ENCODE measurements around the gene SMOC1.

SMOC1 gene

DNA sequence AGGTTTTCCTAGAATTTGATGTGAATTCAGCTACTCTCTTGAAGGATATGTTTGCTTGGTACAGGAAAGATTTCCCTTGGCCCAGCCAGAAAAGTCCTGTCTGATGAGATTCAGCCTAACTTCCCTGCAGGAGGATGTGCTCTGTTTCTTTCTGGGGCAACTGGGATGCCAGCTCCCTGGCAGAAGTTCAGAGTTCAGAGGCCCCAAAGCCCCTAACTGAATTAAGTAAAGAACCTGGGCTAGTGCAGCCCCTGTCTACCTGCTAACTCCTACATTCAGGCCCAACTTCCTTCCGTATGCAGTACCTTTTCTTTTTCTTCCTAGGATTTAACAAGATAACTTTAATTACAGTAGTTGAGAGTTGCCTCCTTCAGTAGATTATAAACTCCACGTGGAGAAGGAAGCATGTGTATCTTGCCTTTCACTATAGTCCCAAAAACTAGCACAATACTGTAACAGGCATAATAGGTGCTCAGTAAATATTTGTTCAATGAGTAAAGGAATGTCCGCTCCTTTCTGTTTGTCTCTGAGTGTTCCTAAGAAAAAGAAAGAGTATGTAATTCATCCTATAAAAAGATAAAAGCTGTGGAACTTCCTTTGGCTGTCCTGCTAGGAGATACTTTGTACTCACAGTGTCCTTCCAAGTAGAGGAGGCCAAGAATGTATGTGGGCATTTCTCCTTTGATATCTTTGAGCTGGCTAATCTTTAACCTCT is 168.5 kb downstream of the SMOC1 start:
- DNase-seq: no peak

GRCh38 chr14:70048313-70048654 is 169.1 kb downstream of the SMOC1 start:
- no peak for DNase-seq

GRCh38 chr14:70049605-70050004 is 170.4 kb downstream of the SMOC1 start:
- DNase-seq: no peak

GRCh38 chr14:70050136-70050535 is 170.9 kb downstream of the SMOC1 start:
- no peak for DNase-seq

DNA sequence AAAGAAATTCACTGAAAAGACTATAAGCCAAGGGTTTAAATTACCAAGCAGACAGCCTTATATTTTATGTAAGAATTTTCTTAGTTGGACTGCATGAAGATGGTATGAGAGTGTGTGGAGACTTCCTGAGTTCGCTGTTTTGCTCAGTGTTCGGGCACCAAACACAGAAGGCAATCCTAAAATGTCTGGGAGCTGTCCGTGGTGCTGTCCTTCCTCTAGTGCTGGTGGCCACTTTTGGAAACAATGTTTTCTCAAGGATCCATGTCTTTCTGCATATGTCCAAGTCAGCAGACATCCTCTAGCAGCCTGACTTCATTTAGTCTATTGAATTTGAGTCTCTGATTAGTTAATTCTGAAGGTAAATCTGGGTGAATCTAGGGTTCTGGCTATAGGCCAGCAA is 173.8 kb downstream of the SMOC1 start:
- DNase-seq: no peak

DNA sequence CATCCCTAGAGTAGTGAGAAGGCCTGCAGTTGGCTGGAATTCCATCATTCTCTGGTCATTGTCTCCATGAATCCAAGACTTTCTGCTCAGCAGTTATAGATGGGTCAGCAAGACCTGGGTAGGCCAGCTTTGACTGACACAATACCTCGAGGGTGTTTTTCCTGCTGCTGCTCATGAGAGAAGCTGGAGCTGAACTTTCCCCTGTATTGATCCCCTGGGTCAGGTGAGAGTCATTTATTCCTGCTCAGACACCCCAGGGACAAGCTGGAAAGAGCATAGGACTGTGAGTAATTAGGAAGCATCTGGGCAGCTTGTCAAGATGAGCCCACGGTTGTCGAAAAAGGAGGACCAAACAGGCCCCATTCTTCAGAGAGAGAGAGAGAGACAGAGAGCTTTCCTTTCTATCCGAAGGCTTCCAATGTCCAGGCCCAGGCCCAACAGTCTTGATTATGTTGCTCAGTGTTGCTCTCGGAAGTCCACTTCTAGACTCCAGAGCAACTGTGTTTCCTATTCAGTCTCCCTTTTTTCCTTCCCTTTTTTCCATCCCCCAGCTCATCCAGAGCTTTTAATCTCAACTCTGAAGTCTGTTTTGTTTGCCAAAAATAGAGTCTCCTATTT is 178.4 kb downstream of the SMOC1 start:
- DNase-seq: no peak

GRCh38 chr14:70059545-70059944 is 180.3 kb downstream of the SMOC1 start:
- no peak for DNase-seq

DNA sequence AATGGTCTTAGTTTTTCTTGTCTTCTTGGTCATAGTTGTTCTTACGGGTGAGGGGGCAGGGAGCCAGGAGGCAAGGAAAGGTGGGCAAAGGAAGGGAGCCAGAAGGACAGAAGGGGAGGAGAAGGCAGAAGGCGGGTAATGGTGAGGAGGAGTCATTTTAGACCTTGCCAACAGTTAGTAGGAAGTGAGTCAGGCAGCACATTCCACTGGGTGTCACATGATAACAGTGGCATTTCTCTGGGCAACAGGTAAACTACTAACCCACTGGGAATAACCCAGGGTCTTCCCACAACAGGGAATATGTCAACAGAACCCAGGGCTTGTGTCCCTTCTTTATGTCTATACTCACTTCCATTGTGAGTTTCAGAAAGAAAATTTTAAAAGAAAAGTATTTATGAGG is 181.9 kb downstream of the SMOC1 start:
- no peak for DNase-seq

DNA sequence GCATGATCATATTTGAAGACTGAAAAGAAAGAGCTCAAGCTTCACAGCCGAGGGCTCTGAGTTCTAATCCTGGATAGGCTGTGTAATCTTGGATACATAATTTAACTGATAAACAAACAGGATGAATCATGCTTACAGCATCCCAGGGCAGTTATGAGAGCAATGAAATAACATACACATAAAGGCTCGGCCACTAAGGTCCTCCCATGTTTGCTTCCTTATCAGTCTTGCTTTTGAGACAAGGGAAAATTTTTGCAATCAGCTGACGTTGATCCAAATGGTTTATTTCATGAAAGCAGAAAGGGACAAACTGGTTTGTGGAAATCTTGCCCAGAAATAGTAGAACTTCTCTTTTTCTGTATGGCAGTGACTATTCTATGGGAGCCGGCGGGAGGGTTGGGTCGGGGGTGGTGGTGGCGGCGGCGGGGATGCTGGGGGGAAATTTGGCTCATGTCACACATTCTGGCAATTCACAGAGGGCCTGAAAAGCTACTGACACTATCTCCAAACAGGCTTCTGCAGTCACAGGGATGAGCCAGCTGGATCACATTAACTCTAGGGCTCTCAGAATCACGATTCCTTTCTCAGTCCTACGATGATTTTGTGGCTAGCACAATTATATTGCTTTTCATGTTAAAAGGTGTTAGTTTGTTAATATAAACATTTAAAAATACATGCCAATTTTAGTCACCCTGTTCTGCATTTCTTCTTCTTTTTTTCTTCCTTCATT is 185.1 kb downstream of the SMOC1 start:
- DNase-seq: no peak

DNA sequence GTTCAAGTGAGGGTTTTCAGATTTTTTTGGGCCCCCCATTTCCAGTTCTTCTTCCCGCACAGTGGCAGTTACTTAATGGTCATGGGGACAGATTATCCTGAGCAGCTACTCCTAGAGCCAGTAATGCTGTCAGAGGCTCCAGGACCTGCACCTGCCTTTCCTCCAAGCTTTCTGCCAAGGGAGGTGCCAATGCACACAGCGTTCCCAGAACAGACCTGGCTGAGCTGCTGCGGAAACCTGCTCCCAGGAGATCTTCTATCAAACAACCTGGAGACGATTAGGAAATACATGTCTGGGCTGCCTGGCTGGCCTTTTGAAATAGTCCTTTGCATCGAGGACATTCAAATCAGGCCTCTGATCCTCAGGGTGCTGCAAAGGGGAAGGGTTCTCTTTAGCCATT is 188.6 kb downstream of the SMOC1 start:
- no peak for DNase-seq

DNA sequence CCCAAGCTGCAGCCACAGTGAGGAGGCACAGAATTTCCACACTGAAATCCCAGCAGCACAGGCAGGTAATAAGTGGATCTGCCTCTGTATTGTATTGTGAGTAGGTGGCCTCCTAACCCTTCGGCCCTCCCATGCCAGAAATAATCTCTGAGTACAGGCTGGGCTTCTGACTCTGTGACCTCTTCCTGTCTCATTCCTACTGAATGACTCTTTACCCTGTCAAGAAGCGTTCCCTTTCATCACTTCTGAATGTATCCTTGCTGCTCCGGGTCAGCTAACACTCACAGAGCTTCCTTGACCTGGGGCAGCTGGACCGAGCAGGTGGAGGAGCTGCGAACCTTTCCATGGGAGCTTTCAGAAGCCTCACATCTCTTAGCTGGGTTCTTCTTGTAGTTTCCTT is 190.0 kb downstream of the SMOC1 start:
- no peak for DNase-seq

DNA sequence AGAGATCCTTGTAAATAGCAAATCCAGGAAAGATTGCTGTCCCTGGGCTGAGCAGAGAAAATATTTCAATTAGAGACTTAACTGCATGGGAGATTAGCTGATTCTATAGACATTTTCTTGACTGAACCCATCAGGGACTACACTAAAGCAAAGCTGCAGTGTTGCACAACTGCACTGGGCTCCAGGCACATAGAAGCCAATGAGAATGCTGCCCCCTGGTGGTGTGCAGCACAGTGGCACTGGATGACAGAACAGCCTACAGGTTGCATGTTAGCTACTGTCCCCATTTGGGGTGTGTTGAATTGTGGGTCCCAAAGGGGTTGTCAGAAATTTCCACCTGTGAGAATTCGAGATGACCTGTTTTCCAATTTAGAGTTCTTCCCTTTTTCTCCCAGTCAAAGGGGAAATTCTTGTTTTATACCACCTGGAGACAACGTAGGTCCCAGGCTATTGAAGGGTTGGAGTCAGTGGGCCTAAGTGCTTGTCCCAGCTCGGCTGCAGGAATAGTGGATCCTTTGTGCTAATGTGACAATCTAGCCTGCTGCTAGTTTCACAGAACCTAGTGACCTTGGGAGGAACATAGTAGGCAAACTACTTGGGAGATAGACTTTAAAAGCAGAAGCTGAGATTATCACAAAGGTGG is 194.8 kb downstream of the SMOC1 start:
- DNase-seq: no peak

GRCh38 chr14:70077005-70077404 is 197.8 kb downstream of the SMOC1 start:
- no peak for DNase-seq

- DNase-seq: no peak
These were observed 198.5 kb downstream of the SMOC1 start for GRCh38 chr14:70077720-70078119.

DNA sequence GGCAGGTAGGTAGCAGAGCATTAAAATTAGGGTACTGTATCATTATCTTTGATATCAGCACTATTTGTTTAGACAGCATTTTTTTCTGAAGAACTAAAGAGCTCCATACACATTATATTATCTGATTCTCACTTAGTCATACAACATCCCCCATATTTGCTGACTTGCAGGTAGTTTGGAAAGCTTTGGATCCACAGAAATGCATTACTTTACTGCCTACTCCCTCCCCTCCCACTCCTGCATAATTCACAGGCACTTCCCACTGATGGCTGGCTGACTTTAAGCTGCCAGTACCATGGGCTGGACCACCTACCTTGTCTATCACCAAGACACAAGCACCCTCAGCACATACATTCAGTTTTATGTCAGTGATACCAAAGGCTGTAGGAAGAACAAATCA is 199.1 kb downstream of the SMOC1 start:
- no peak for DNase-seq

DNA sequence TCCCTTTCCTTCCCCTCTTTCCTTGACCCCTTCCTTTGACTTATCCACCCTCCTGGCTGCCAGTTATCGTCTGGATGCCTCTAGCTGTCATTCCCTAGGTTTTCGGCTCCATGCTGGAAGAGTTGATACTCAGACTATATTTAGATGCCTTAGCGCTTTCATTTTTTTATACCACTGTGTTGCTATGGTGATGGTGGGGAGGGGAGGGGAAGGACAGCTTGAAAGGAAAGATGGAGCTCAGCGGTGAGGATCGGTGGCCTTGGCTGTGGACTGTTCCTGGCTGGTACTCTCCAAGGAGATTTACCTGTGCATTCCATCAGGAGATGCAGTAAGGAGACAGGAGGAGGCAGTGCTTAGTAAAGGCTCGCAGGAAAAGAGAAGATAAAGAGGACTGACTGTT is 200.9 kb downstream of the SMOC1 start:
- DNase-seq: no peak

All from cortex of kidney (tissue), 1 donor.